Kidney (tissue), 14 donors: ENCODE measurements around the gene APBB2. TPM values are rescaled to one million over a fixed set of nuclear protein-coding genes. Genes with fewer than 3 reads are reported as not detected.

Source experiments
- DNase-seq, 5 donors: peaks; one replicate each; pipeline ENCODE4 v3.0.0-alpha.2; 2013 to 2020
- FAIRE-seq: peaks from 2 replicates; lab custom pipeline; 2012; peaks lifted over from hg19 to GRCh38; lab: Jason Lieb, UNC
- H3K27ac ChIP-seq, 2 donors: one replicate each; pipeline ENCODE4 v1.7.0; 2013; ENCODE audit warnings: low read depth in 2 of 2, low read length in 2 of 2, inconsistent platforms in 1 of 2
- H3K27me3 ChIP-seq: one replicate; pipeline ENCODE4 v1.7.1; 2013; ENCODE audit warnings: low read length, inconsistent platforms; ENCODE audit not compliant: control insufficient read depth, insufficient read depth
- H3K36me3 ChIP-seq, 3 donors: one replicate each; pipeline versions ENCODE4 v1.7.0 to v1.7.1; 2013; ENCODE audit warnings: low read length in 3 of 3, control low read depth in 1 of 3, inconsistent platforms in 1 of 3; ENCODE audit not compliant: insufficient read depth in 3 of 3, control insufficient read depth in 2 of 3
- H3K4me1 ChIP-seq, 3 donors: one replicate each; pipeline versions ENCODE4 v1.7.0 to v1.7.1; 2013; ENCODE audit warnings: low read length in 3 of 3, inconsistent platforms in 1 of 3, low read depth in 1 of 3; ENCODE audit not compliant: control insufficient read depth in 2 of 3, insufficient read depth in 2 of 3
- H3K4me3 ChIP-seq, 3 donors: one replicate each; pipeline versions ENCODE4 v1.7.0 to v1.8.1; 2013; ENCODE audit warnings: low read length in 3 of 3, control low read depth in 1 of 3, inconsistent platforms in 1 of 3
- H3K9ac ChIP-seq, 3 donors: one replicate each; pipeline versions ENCODE4 v1.7.0 to v1.7.1; 2013; ENCODE audit warnings: low read length in 3 of 3, control low read depth in 1 of 3, inconsistent platforms in 1 of 3
- H3K9me3 ChIP-seq, 3 donors: one replicate each; pipeline versions ENCODE4 v1.7.0 to v1.7.1; 2013; ENCODE audit warnings: low read length in 3 of 3, control low read depth in 1 of 3, inconsistent platforms in 1 of 3; ENCODE audit not compliant: control insufficient read depth in 2 of 3, insufficient read depth in 1 of 3
- intact Hi-C: fragments of 100-400 bp; cut with DNase I; formaldehyde crosslinking; loops from one replicate; pipeline ENCODE4 v1.11.1; 2022
- polyA plus RNA-seq: library from polyadenylated mRNA; stranded (reverse); fragments of 350-450 nt; fragmentation: Illumina TruSeq; extraction: RNeasy Lipid Tissue Mini Kit (QIAGEN cat#74804); gene quantifications from one replicate; pipeline ENCODE4 v1.2.3, GENCODE V29; 2014; ENCODE audit warnings: low read depth, low replicate concordance; ENCODE audit not compliant: insufficient read depth
- total RNA-seq: library from RNA; stranded (reverse); fragmentation: NEBNext Ultra II Directional; extraction: Animal tissue kit (Norgen Biotek cat#: 25700); gene quantifications from one replicate; pipeline ENCODE4 v1.2.1, GENCODE V29; 2021
- TF ChIP-seq, protein P1 (sequence below): IDR thresholded peaks from 3 replicates; pipeline ENCODE4 v1.5.1; 2012; ENCODE audit warnings: mild to moderate bottlenecking, moderate library complexity, borderline replicate concordance; ENCODE audit not compliant: insufficient read depth; ENCODE audit errors: extremely low read depth
- donor health status: control.
- donor health status: control.
- donor health status: control.
- donor health status: control.
- donor health status: control.
- donor health status: DM: yes; HTN: yes; CAD: no.
- donor health status: Normal renal cell carcinoma (clear cell type).

Gene APBB2
- total and polyA plus RNA-seq, 2 donors from 2014 or later = 13.4 to 65.6 TPM

DNA sequence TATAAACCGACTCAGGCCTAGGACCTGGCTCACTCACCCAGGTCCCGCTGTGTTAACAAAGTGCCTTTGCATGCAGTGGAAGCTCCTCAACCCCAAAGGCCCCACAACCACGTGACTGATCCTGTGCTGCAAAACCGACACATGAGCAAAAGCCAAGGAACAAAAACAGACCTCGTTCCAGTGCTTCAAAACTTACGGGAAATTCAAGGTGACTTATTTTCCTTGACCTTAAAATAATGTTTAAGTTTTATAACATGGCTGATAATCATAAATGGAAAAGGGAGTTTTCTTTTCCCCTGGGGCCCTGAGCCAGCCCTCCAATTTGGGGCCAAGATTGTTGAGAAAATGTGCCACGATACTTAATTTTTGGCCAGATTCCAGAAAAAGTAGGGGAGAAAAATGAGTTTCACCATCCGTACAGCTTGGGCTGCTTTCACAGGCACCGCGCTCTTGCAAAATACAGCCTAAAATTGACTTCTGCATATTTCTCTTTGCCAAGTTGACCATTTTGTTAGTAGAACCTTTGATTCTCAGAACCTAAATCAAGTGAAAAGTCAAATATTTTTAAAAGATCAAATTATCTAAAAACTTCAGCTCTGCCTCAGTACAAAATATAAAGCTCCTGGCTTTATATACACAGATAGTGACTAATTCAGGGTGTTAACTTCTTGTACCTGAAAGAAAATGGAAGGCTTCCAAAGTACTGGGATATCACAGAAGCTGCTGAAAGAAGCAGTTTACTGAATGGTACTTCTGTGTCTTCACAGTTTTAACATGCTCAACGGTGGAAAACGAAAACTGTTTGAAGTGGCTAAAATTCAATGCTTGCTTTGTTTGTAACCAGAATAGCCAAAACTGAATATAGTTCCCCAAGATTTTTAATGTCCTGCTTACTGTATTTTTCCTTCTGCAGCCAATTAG lies 93.8 kb downstream of the APBB2 start:
- Histone ChIP-seq H3K4me1 (peaks cover 0 to 17% (median 4%) of the 10 kb centered on the region in 3 donors), H3K9ac (no peak overlapping the region), H3K27me3 (no peaks in the 10 kb centered on the region), H3K4me3 (no peak overlapping the region), H3K27ac (peak overlapping the region; percentile 47 to 61), H3K9me3 (no peaks in the 10 kb centered on the region), H3K36me3 (no peaks in the 10 kb centered on the region)
- peak in 4 of 5 donors; percentile 45 to 79 (median 58) for DNase-seq
- TF ChIP-seq, protein P1, sequence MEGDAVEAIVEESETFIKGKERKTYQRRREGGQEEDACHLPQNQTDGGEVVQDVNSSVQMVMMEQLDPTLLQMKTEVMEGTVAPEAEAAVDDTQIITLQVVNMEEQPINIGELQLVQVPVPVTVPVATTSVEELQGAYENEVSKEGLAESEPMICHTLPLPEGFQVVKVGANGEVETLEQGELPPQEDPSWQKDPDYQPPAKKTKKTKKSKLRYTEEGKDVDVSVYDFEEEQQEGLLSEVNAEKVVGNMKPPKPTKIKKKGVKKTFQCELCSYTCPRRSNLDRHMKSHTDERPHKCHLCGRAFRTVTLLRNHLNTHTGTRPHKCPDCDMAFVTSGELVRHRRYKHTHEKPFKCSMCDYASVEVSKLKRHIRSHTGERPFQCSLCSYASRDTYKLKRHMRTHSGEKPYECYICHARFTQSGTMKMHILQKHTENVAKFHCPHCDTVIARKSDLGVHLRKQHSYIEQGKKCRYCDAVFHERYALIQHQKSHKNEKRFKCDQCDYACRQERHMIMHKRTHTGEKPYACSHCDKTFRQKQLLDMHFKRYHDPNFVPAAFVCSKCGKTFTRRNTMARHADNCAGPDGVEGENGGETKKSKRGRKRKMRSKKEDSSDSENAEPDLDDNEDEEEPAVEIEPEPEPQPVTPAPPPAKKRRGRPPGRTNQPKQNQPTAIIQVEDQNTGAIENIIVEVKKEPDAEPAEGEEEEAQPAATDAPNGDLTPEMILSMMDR = no peak
- no peak for FAIRE-seq
- intact Hi-C loops = no loop called here

DNA sequence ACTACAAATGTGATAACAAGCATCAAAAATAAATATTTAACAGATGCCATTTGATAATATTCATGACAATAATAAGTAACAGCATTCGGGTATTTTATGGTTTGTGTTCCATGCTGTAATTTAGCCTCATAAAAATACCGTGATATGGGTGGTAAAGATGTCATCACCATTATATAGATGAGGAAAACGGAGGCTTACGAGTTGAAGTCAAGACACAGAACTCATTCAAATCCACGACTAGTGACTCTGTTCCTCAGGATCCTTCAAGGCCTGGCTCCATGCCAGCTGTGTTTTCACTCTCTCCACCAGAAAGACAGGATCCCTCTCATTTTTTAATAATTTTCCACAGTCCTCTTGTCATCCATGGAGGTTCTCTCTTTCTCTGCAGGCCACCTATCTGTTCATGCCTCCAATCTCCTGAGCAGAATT lies 94.5 kb downstream of the APBB2 start:
- no peak overlapping the region for H3K4me3 ChIP-seq
- TF ChIP-seq, protein P1 = no peak
- no peaks in the 10 kb centered on the region for H3K36me3 ChIP-seq
- no peak overlapping the region for H3K9ac ChIP-seq
- intact Hi-C loops = no loop called here
- FAIRE-seq (no peak), DNase-seq (no peak)
- H3K9me3 ChIP-seq = no peaks in the 10 kb centered on the region
- peak overlapping the region; percentile 47 to 61 for H3K27ac ChIP-seq
- H3K4me1 ChIP-seq = peaks cover 0 to 13% (median 4%) of the 10 kb centered on the region in 3 donors
- H3K27me3 ChIP-seq = no peaks in the 10 kb centered on the region

DNA sequence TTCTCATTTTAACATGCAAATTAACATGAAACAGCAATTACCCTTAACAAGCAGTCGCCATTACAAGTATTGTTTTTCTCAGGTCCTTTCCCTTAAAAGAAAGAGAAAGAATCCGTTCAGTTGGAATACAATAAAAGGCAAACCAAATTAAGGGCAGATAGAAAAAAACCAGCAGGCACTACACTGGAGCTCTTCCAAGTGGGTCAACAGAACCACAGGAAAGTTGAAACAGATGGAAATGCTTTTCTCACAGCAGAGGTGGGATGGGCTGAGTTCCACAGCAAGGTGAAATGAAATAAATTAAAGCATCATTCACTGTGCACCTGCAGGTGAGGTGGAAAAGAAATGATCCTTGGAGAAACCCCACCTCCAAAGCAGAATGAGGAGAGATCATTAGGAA lies 102.6 kb downstream of the APBB2 start:
- no peak for DNase-seq
- TF ChIP-seq, protein P1 = no peak
- intact Hi-C loops = no loop called here

More for the DNA sequence above, 102.6 kb downstream of the APBB2 start:
- Histone ChIP-seq H3K27me3 (no peaks in the 10 kb centered on the region), H3K36me3 (no peaks in the 10 kb centered on the region), H3K4me1 (no peaks in the 10 kb centered on the region), H3K9me3 (no peaks in the 10 kb centered on the region), H3K27ac (no peak overlapping the region), H3K9ac (no peak overlapping the region), H3K4me3 (no peak overlapping the region)
- no peak for FAIRE-seq
